NCI-H748 (cell line): ENCODE data around the gene EXOC6B.

Experiments
- DNase-seq: peaks from one replicate; lab custom pipeline; 2025; ENCODE audit not compliant: unreplicated experiment; lab: John Stamatoyannopoulos, UW

The EXOC6B gene

DNA sequence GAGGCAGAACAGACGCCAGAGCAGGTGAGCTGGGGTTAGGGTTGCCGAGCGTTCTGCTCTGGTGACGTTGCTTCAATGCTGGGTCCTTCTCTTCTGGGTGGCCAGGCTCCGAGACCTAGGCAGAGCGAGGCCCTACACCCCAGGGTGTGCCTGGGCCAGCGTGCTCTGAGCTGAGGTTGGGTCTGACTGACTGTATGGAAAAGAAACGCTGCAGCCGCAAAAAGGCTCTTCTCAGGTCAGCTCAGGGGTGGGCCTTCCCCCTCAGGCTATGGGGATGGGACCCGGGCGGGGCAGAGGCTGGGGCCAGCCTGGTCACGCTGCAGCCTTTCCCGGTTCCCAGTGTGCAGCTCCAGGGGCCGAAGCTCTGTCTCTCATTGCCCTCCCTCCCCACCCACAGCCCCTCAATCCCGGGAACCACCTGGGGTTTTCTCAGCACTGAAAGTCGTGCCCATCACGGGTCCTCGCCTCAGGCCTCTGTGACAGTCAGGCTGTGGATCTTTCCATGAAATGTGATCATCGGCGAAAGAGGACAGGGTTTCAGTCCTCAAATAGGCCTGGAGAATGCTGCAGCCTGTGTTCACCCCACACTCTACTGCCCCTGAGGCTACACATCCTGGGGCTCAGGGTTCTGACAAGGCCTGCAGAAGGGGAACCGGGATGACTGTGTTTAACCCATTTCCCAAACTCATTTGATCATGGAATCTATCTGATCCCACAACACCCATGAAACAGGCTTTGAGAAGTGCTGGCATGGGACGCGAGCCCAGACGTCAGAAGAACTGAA lies 697.6 kb downstream of the EXOC6B start:
- no peak for DNase-seq

DNA sequence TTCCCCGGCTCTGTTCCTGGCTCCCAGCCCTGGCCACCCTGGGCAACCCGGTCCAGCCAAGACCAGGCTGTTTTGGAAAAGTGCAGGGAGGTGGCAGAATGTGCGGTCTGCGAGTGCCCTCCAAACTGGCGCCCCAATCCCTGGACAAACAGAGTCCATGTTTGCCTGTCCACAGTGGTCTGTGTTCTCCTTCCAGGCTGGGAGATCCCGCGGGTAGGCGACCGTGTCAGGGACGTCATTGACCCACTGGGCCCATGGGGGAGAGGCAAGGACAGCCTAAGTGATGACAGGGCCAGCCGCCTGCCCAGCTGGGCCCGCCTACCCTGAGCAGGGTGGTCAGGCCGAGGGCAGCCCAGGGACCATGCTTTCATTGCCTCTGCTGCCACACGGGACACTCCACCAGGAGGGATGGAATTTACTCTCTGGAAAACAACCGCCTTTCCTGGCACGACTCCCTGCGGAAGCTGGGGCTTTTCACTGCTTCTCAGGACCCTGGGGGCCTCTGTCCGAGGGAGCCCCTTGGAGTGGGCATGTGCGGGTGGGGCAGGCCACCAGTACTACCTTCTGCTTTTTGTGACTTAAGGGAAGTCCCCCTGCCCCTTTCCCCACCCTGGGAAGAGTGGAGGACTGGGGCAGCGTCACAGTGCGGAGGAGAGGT lies 698.3 kb downstream of the EXOC6B start:
- no peak for DNase-seq

DNA sequence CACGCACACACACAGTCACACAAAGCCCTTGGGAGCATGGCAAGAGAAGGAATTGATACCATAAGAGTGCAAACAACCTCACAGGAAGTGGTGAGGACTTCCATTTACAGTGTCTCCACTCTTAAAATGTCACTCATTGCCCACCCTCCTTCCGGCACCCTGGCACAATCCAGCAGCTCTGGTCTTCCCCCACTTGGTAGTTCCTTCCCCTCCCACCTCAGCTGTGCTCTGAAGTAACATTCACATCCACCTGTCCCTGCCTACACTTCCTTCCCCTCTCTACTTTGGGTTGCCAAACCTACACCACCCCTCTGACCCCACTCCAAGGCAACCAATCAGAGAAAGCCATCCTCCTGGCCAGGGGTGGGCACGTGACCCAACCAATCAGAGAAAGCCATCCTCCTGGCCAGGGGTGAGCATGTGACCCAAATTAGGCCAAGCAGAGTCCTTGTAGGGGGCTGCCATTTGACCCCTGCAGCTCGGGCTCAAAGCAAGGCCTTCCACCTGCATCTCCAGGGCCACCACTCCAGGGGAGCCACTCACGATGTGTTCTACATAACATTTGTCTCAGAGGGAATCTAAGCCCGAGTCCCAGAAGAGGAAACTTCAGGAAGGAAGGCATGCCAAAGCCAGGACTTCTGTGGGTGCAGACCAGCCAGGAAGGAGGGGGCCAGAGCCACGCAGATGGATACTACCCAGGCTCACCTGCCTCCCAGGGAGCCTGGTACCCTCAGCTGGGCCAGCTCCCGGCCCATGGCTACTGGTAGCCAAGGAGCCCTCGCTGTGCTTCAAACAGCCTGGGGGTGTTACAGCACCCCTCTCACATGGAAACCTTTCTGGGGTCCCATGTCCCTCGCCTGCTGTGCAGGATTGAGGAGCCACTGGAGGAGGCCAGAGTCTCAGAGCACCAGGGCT lies 699.4 kb downstream of the EXOC6B start:
- DNase-seq: no peak
